Fibroblast of lung (primary cell): Measurements from ENCODE around the gene ARHGAP44. TPM values are rescaled to one million over a fixed set of nuclear protein-coding genes. Genes with fewer than 3 reads are reported as not detected.

ENCODE experiments used
- DNase-seq, 2 donors: peaks; one replicate each; pipeline versions ENCODE4 v3.0.0 to v3.0.0-alpha.2; 2010; ENCODE audit warnings: low read depth in 2 of 2
- H2AFZ ChIP-seq: 2 replicates; pipeline ENCODE4 v1.5.1; 2012; ENCODE audit warnings: low read length, control low read depth, inconsistent platforms
- H3K27ac ChIP-seq: 2 replicates; pipeline ENCODE4 v1.5.1; 2011; ENCODE audit warnings: low read length, control low read depth; ENCODE audit not compliant: insufficient read depth
- H3K27me3 ChIP-seq: 2 replicates; pipeline ENCODE4 v1.5.1; 2011; ENCODE audit warnings: mild to moderate bottlenecking, low read length; ENCODE audit not compliant: control insufficient read depth, insufficient read depth
- H3K36me3 ChIP-seq: 2 replicates; pipeline ENCODE4 v1.5.1; 2011; ENCODE audit warnings: low read length; ENCODE audit not compliant: control insufficient read depth, insufficient read depth
- H3K4me1 ChIP-seq: 2 replicates; pipeline ENCODE4 v1.5.1; 2011; ENCODE audit warnings: low read length; ENCODE audit not compliant: control insufficient read depth, insufficient read depth; ENCODE audit errors: extremely low read depth
- H3K4me2 ChIP-seq: 2 replicates; pipeline ENCODE4 v1.5.1; 2011; ENCODE audit warnings: low read length, control low read depth; ENCODE audit not compliant: insufficient read depth; ENCODE audit errors: extremely low read depth
- H3K4me3 ChIP-seq, 4 experiments: fragments of 200-600 bp in 1 of 4; sonication (generic) in 1 of 4; replicated peaks in 1 of 4; 2 replicates each; pipeline ENCODE4 v1.5.1; 2011 to 2016; ENCODE audit warnings: low read length in 4 of 4, low read depth in 3 of 4, mild to moderate bottlenecking in 3 of 4, control low read depth in 2 of 4, inconsistent platforms in 1 of 4, mixed read lengths in 1 of 4; ENCODE audit not compliant: insufficient read depth in 1 of 4; ENCODE audit errors: control extremely low read depth in 1 of 4
- H3K79me2 ChIP-seq: 2 replicates; pipeline ENCODE4 v1.5.1; 2012; ENCODE audit warnings: mild to moderate bottlenecking, low read length, inconsistent platforms; ENCODE audit not compliant: control insufficient read depth, insufficient read depth
- H3K9ac ChIP-seq: 2 replicates; pipeline ENCODE4 v1.5.1; 2011; ENCODE audit warnings: mild to moderate bottlenecking, low read length, control low read depth; ENCODE audit not compliant: insufficient read depth
- H3K9me3 ChIP-seq: 2 replicates; pipeline ENCODE4 v1.5.1; 2012; ENCODE audit warnings: low read depth, low read length; ENCODE audit not compliant: control insufficient read depth, insufficient read depth
- H4K20me1 ChIP-seq: 2 replicates; pipeline ENCODE4 v1.5.1; 2011; ENCODE audit warnings: low read length; ENCODE audit not compliant: control insufficient read depth, insufficient read depth; ENCODE audit errors: extremely low read depth
- CTCF ChIP-seq, 2 donors: IDR thresholded peaks in 1 of 2; conservative IDR thresholded peaks in 1 of 2; 1 replicate in 1 of 2; 2 replicates in 1 of 2; pipeline ENCODE4 v1.5.1; 2011 to 2012; ENCODE audit warnings: low read length in 2 of 2, control low read depth in 1 of 2, inconsistent platforms in 1 of 2, low read depth in 1 of 2, mild to moderate bottlenecking in 1 of 2
- EZH2 ChIP-seq: IDR thresholded peaks from 2 replicates; pipeline ENCODE4 v1.5.1; 2012; ENCODE audit warnings: low read length, control low read depth, mild to moderate bottlenecking; ENCODE audit errors: missing control alignments
- polyA plus RNA-seq, 2 donors: library from polyadenylated mRNA; depleted of rRNA in 1 of 2; stranded (reverse) in 1 of 2; unstranded in 1 of 2; fragments of >200 nt; gene quantifications; 2 replicates each; pipeline ENCODE4 v1.2.1, GENCODE V29; 2011 to 2012; ENCODE audit warnings: missing spikeins in 1 of 2
- total RNA-seq: library from RNA; depleted of rRNA; stranded (reverse); fragments of >200 nt; gene quantifications from 2 replicates; pipeline ENCODE4 v1.2.1, GENCODE V29; 2014

Gene ARHGAP44
- total and polyA plus RNA-seq, 2 donors (not counting 1 experiment from before 2014, with no cell fraction given): 0.48 to 1.7 TPM

GRCh38 chr17:12744298-12744697 lies 45.0 kb upstream of the ARHGAP44 start:
- no peaks in the 10 kb centered on the region for H4K20me1 ChIP-seq
- no peaks in the 10 kb centered on the region for H3K79me2 ChIP-seq
- no peak for TF ChIP-seq EZH2
- TF ChIP-seq CTCF (conservative IDR thresholded peaks at IDR 0.05 in 1 of 2, IDR thresholded peaks at IDR 0.05 in 1 of 2; ENCODE audit: low read depth in 1 of 2, low read length in 2 of 2): no peak
- peak; percentile 14 to 48 for DNase-seq
- no peaks in the 10 kb centered on the region for H3K27me3 ChIP-seq
- H3K9ac ChIP-seq: no peak overlapping the region
- H3K9me3 ChIP-seq: no peaks in the 10 kb centered on the region
- H3K4me1 ChIP-seq: peaks cover 4% of the 10 kb centered on the region
- H3K4me2 ChIP-seq: no peak overlapping the region
- no peak overlapping the region for H2AFZ ChIP-seq
- no peaks in the 10 kb centered on the region for H3K36me3 ChIP-seq
- H3K4me3 ChIP-seq: no peak overlapping the region
- H3K27ac ChIP-seq: no peak overlapping the region

GRCh38 chr17:12744786-12745185 lies 44.5 kb upstream of the ARHGAP44 start:
- Histone ChIP-seq H3K36me3 (no peaks in the 10 kb centered on the region), H2AFZ (no peak overlapping the region), H3K4me1 (peaks cover 4% of the 10 kb centered on the region), H3K9ac (no peak overlapping the region), H3K4me2 (no peak overlapping the region), H3K27ac (no peak overlapping the region), H3K79me2 (no peaks in the 10 kb centered on the region), H3K9me3 (no peaks in the 10 kb centered on the region), H3K27me3 (no peaks in the 10 kb centered on the region), H3K4me3 (no peak overlapping the region), H4K20me1 (no peaks in the 10 kb centered on the region)
- TF ChIP-seq EZH2 (no peak), CTCF (conservative IDR thresholded peaks at IDR 0.05 in 1 of 2, IDR thresholded peaks at IDR 0.05 in 1 of 2; ENCODE audit: low read depth in 1 of 2, low read length in 2 of 2) (no peak)
- no peak for DNase-seq

GRCh38 chr17:12745486-12745885 lies 43.8 kb upstream of the ARHGAP44 start:
- no peak overlapping the region for H3K9ac ChIP-seq
- H3K4me1 ChIP-seq: peaks cover 4% of the 10 kb centered on the region
- H4K20me1 ChIP-seq: no peaks in the 10 kb centered on the region
- no peak overlapping the region for H2AFZ ChIP-seq
- H3K4me2 ChIP-seq: no peak overlapping the region
- no peak overlapping the region for H3K4me3 ChIP-seq
- no peaks in the 10 kb centered on the region for H3K9me3 ChIP-seq
- H3K79me2 ChIP-seq: no peaks in the 10 kb centered on the region
- no peaks in the 10 kb centered on the region for H3K36me3 ChIP-seq
- H3K27ac ChIP-seq: no peak overlapping the region
- no peaks in the 10 kb centered on the region for H3K27me3 ChIP-seq
- TF ChIP-seq EZH2 (no peak), CTCF (conservative IDR thresholded peaks at IDR 0.05 in 1 of 2, IDR thresholded peaks at IDR 0.05 in 1 of 2; ENCODE audit: low read depth in 1 of 2, low read length in 2 of 2) (no peak)
- DNase-seq: no peak
